Ishikawa (cell line): Measurements from ENCODE around the gene TFF1.

Source experiments
- CEBPB ChIP-seq: IDR thresholded peaks from 2 replicates; pipeline ENCODE4 v1.6.1; 2012
- CREB1 ChIP-seq: IDR thresholded peaks from 2 replicates; pipeline ENCODE4 v1.6.1; 2012; ENCODE audit warnings: low read depth
- EGR1 ChIP-seq: IDR thresholded peaks from 2 replicates; pipeline ENCODE4 v1.6.1; 2012
- EP300 ChIP-seq: IDR thresholded peaks from 2 replicates; pipeline ENCODE4 v1.6.1; 2012; ENCODE audit warnings: borderline replicate concordance
- FOXM1 ChIP-seq: IDR thresholded peaks from 2 replicates; pipeline ENCODE4 v1.6.1; 2012; ENCODE audit warnings: low read depth, borderline replicate concordance
- NFIC ChIP-seq: IDR thresholded peaks from 2 replicates; pipeline ENCODE4 v1.6.1; 2012
- RAD21 ChIP-seq: IDR thresholded peaks from 2 replicates; pipeline ENCODE4 v1.6.1; 2012; ENCODE audit warnings: low read depth
- TAF1 ChIP-seq: IDR thresholded peaks from 2 replicates; pipeline ENCODE4 v1.6.1; 2012; ENCODE audit warnings: low read depth, mild to moderate bottlenecking
- TCF12 ChIP-seq: IDR thresholded peaks from 2 replicates; pipeline ENCODE4 v1.6.1; 2012; ENCODE audit warnings: low read depth
- TEAD4 ChIP-seq: IDR thresholded peaks from 2 replicates; pipeline ENCODE4 v1.6.1; 2012
- YY1 ChIP-seq: IDR thresholded peaks from 2 replicates; pipeline ENCODE4 v1.6.1; 2012; ENCODE audit warnings: low read depth
- ZBTB7A ChIP-seq: IDR thresholded peaks from 2 replicates; pipeline ENCODE4 v1.6.1; 2012; ENCODE audit warnings: low read depth
- TF ChIP-seq, protein P1 (sequence below): IDR thresholded peaks from 2 replicates; pipeline ENCODE4 v1.6.1; 2012
- TF ChIP-seq, protein P2 (sequence below): IDR thresholded peaks from 2 replicates; pipeline ENCODE4 v1.6.1; 2012; ENCODE audit warnings: low read depth, mild to moderate bottlenecking
- TF ChIP-seq, protein P3 (sequence below): IDR thresholded peaks from 2 replicates; pipeline ENCODE4 v1.6.1; 2012

The TFF1 gene

DNA sequence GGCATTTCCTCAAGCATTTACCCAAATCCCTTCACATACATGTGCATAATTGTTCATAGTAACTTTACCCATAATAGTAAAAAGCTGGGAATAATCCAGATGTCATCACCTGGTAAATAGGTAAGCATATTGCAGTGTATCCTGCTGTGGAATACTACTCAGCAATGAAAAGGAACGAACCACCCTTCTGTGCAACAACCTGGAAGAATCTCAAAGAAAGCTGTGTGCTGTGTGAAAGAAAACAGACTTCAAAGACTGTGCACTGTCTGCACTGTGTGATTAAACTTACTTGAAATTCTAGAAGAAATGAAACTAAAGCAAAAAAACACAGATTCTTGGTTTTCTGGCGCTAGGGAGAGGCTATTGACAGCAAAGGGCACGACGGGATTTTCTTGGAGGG lies 29.1 kb downstream of the TFF1 start:
- TF ChIP-seq, protein P1, sequence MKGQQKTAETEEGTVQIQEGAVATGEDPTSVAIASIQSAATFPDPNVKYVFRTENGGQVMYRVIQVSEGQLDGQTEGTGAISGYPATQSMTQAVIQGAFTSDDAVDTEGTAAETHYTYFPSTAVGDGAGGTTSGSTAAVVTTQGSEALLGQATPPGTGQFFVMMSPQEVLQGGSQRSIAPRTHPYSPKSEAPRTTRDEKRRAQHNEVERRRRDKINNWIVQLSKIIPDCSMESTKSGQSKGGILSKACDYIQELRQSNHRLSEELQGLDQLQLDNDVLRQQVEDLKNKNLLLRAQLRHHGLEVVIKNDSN, result no peak
- TF ChIP-seq TAF1, result no peak
- TF ChIP-seq EGR1, result no peak
- no peak for TF ChIP-seq ZBTB7A
- no peak for TF ChIP-seq RAD21
- no peak for TF ChIP-seq EP300
- no peak for TF ChIP-seq FOXM1
- TF ChIP-seq, protein P2, sequence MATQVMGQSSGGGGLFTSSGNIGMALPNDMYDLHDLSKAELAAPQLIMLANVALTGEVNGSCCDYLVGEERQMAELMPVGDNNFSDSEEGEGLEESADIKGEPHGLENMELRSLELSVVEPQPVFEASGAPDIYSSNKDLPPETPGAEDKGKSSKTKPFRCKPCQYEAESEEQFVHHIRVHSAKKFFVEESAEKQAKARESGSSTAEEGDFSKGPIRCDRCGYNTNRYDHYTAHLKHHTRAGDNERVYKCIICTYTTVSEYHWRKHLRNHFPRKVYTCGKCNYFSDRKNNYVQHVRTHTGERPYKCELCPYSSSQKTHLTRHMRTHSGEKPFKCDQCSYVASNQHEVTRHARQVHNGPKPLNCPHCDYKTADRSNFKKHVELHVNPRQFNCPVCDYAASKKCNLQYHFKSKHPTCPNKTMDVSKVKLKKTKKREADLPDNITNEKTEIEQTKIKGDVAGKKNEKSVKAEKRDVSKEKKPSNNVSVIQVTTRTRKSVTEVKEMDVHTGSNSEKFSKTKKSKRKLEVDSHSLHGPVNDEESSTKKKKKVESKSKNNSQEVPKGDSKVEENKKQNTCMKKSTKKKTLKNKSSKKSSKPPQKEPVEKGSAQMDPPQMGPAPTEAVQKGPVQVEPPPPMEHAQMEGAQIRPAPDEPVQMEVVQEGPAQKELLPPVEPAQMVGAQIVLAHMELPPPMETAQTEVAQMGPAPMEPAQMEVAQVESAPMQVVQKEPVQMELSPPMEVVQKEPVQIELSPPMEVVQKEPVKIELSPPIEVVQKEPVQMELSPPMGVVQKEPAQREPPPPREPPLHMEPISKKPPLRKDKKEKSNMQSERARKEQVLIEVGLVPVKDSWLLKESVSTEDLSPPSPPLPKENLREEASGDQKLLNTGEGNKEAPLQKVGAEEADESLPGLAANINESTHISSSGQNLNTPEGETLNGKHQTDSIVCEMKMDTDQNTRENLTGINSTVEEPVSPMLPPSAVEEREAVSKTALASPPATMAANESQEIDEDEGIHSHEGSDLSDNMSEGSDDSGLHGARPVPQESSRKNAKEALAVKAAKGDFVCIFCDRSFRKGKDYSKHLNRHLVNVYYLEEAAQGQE, result no peak
- TF ChIP-seq, protein P3, sequence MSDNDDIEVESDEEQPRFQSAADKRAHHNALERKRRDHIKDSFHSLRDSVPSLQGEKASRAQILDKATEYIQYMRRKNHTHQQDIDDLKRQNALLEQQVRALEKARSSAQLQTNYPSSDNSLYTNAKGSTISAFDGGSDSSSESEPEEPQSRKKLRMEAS, result no peak
- no peak for TF ChIP-seq TCF12
- no peak for TF ChIP-seq CREB1
- no peak for TF ChIP-seq CEBPB
- no peak for TF ChIP-seq NFIC
- TF ChIP-seq TEAD4, result no peak

DNA sequence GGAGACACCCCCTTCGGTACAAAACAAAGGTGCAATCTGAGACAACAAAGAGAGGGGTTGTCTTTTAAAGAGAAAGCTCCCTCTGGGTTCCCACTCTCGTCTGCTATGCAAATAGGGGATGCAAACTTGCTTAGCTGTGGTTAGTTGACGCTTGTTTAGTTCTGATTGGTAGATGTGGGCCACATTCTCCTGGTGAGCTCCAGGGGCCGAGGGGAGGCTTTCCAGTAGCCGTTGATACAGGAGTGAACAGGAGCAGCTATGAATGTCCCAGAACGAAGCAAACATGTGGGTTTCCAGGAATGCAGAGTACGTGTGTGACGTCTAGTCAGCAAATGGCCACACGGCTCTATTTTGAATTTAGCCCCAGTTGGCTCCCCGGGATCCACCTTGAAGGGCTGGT lies 30.3 kb downstream of the TFF1 start:
- TF ChIP-seq CEBPB (no peak), TCF12 (no peak), YY1 (no peak), TEAD4 (no peak), RAD21 (no peak), EP300 (no peak), NFIC (no peak), ZBTB7A (no peak), TAF1 (no peak), FOXM1 (no peak), CREB1 (no peak)
- TF ChIP-seq, protein P1, result no peak

DNA sequence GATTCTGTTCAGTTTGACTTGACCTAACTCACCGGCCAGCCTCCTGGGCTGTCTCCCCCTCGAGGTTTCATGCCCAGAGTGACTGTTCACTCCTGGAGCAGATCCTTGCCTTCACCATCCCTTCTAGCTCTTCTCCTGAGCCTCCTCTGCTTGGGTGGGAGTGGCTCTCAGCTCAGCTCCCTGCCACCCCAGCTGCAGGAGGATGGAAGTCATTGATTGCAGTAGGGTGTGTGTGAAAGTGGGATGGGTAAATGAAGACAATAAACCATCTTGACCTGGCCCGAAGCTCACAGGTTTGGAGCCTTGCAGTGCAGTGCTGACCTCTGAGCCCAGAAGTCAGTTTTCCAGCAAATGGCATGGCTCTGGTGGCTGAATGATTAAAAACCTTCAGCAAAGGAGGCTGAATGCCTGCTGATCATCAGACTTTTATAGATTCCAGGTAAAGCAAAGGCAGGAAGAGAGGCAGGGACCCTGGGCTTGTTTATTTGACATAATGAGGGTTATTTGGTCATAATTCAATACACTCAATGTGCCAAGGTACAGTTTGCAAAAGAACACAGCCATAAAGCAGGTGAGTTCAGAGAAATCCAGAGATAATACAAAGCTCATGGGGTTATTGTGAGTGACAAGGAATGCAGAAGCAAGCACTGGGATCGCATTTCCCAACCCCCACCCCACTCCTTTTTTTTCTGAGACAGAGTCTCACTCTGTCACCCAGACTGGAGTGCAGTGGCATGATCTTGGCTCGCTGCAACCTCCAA lies 33.6 kb downstream of the TFF1 start:
- TF ChIP-seq TAF1 (no peak), EGR1 (no peak), RAD21 (no peak), CREB1 (no peak), NFIC (no peak), TEAD4 (no peak), TCF12 (no peak), YY1 (no peak), CEBPB (no peak)
- TF ChIP-seq, protein P2, result no peak
- TF ChIP-seq, protein P3, result no peak
- TF ChIP-seq, protein P1, result no peak

DNA sequence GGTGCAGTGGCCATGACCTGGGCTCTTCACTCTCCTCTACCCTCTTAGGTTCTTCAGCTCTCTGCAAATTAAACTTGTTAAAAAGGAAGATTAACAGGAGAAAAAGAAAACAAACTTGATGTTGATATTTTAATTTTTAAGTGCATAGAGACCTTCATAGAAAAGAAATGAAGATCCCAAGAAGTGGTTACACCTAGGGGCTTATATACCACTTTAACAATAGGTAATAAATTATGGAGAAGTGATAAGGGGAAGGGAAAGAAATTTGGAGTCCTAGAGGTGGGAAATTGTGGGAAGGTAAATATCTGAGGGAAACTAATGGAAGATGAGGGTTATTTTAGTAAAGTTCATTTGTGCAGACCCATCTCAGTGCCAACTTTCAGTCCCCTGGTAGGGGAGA lies 34.7 kb downstream of the TFF1 start:
- no peak for TF ChIP-seq NFIC
- TF ChIP-seq EP300, result no peak
- TF ChIP-seq TAF1, result no peak

DNA sequence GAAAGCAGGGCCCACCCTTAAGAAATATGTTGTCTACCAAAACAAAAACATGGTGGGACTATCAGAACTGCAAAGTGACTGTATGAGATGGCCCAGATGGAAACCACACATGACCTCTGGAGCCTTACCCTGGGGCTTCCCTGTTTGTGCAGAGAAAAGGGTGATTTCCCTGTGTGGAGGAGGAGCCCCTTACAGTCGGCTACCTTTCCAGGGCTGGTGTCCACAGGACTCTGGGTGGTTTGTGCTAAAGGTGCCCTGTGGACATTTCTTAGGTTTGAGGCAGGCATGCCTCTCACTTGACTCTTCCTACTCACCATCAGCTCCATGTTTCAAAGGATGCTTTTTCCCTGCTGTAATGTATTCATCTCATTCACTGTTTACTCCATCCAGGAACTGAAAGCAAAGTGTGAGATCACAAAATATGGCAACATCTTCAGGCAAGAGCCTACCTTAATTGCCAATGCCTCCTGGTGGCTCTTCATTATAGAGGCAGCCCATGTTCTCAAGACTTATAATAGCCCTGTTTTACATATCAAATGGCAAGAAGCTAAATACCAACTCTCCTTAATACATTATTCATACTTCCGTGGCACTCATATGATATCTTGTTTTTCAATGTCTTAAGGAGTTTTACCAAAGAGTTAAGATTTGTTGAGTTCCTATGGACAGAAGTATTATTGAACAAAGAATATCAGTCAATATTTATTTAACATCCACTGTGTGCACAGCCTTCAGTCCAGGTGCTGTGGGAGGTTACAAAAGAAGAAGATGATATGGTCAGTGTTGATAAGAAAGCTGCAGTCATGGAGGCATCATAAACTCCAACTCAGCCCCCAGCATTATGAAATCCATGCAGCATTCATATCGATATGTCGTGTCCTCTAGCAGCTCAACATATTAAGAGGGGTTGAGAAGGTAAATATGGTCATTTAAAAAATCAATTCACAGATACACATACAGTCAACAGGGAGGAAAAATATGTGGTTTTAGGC lies 35.7 kb downstream of the TFF1 start:
- no peak for TF ChIP-seq RAD21
- TF ChIP-seq, protein P2, result no peak
- TF ChIP-seq, protein P1, result no peak
